Rectal smooth muscle tissue (tissue), 1 donor: ENCODE measurements around the gene MRGPRG.

ENCODE experiments used
- H3K27ac ChIP-seq: one replicate; pipeline ENCODE4 v1.7.0; 2013; ENCODE audit warnings: low read depth, low read length, inconsistent platforms
- H3K27me3 ChIP-seq: one replicate; pipeline ENCODE4 v1.7.0; 2013; ENCODE audit warnings: low read length; ENCODE audit not compliant: control insufficient read depth, insufficient read depth
- H3K36me3 ChIP-seq: one replicate; pipeline ENCODE4 v1.7.0; 2013; ENCODE audit warnings: low read length; ENCODE audit not compliant: control insufficient read depth, insufficient read depth
- H3K4me1 ChIP-seq: one replicate; pipeline ENCODE4 v1.7.0; 2013; ENCODE audit warnings: low read length; ENCODE audit not compliant: control insufficient read depth, insufficient read depth
- H3K4me3 ChIP-seq: one replicate; pipeline ENCODE4 v1.7.0; 2013; ENCODE audit warnings: low read length
- H3K9ac ChIP-seq: one replicate; pipeline ENCODE4 v1.7.0; 2013; ENCODE audit warnings: low read length

The MRGPRG gene

GRCh38 chr11:3201112-3201581, 17.5 kb downstream of the MRGPRG start:
- Histone ChIP-seq H3K4me3 (no peak overlapping the region), H3K27ac (no peak overlapping the region), H3K9ac (no peak overlapping the region), H3K4me1 (no peaks in the 10 kb centered on the region), H3K27me3 (peaks cover 15% of the 10 kb centered on the region), H3K36me3 (no peaks in the 10 kb centered on the region)

- no peaks in the 10 kb centered on the region for H3K36me3 ChIP-seq
- no peaks in the 10 kb centered on the region for H3K4me1 ChIP-seq
- no peak overlapping the region for H3K27ac ChIP-seq
- H3K4me3 ChIP-seq: no peak overlapping the region
- H3K9ac ChIP-seq: no peak overlapping the region
- H3K27me3 ChIP-seq: peaks cover 15% of the 10 kb centered on the region
Measured at GRCh38 chr11:3200388-3201111, 18.1 kb downstream of the MRGPRG start.

GRCh38 chr11:3199537-3200295, 18.9 kb downstream of the MRGPRG start:
- Histone ChIP-seq H3K27me3 (peaks cover 15% of the 10 kb centered on the region), H3K9ac (no peak overlapping the region), H3K4me3 (no peak overlapping the region), H3K4me1 (no peaks in the 10 kb centered on the region), H3K27ac (no peak overlapping the region), H3K36me3 (no peaks in the 10 kb centered on the region)

- Histone ChIP-seq H3K27ac (no peak overlapping the region), H3K4me1 (no peaks in the 10 kb centered on the region), H3K27me3 (peaks cover 15% of the 10 kb centered on the region), H3K9ac (no peak overlapping the region), H3K4me3 (no peak overlapping the region), H3K36me3 (no peaks in the 10 kb centered on the region)
Measured at GRCh38 chr11:3198815-3199214, 19.8 kb downstream of the MRGPRG start.

GRCh38 chr11:3197878-3198528, 20.6 kb downstream of the MRGPRG start:
- no peak overlapping the region for H3K27ac ChIP-seq
- peaks cover 13% of the 10 kb centered on the region for H3K27me3 ChIP-seq
- H3K4me1 ChIP-seq: no peaks in the 10 kb centered on the region
- no peak overlapping the region for H3K4me3 ChIP-seq
- no peak overlapping the region for H3K9ac ChIP-seq
- no peaks in the 10 kb centered on the region for H3K36me3 ChIP-seq

GRCh38 chr11:3197044-3197695, 21.4 kb downstream of the MRGPRG start:
- Histone ChIP-seq H3K27me3 (peaks cover 8% of the 10 kb centered on the region), H3K36me3 (no peaks in the 10 kb centered on the region), H3K9ac (no peak overlapping the region), H3K4me3 (no peak overlapping the region), H3K27ac (no peak overlapping the region), H3K4me1 (no peaks in the 10 kb centered on the region)

GRCh38 chr11:3196161-3197043, 22.2 kb downstream of the MRGPRG start:
- Histone ChIP-seq H3K4me3 (no peak overlapping the region), H3K27ac (no peak overlapping the region), H3K27me3 (peaks cover 8% of the 10 kb centered on the region), H3K4me1 (no peaks in the 10 kb centered on the region), H3K9ac (no peak overlapping the region), H3K36me3 (no peaks in the 10 kb centered on the region)

- no peaks in the 10 kb centered on the region for H3K4me1 ChIP-seq
- H3K27me3 ChIP-seq: peaks cover 5% of the 10 kb centered on the region
- H3K27ac ChIP-seq: no peak overlapping the region
- no peak overlapping the region for H3K4me3 ChIP-seq
- no peak overlapping the region for H3K9ac ChIP-seq
- no peaks in the 10 kb centered on the region for H3K36me3 ChIP-seq
Measured at GRCh38 chr11:3195251-3196160, 23.1 kb downstream of the MRGPRG start.

- Histone ChIP-seq H3K4me3 (no peak overlapping the region), H3K27me3 (no peaks in the 10 kb centered on the region), H3K9ac (no peak overlapping the region), H3K36me3 (no peaks in the 10 kb centered on the region), H3K4me1 (no peaks in the 10 kb centered on the region), H3K27ac (no peak overlapping the region)
Measured at GRCh38 chr11:3194016-3194816, 24.4 kb downstream of the MRGPRG start.

GRCh38 chr11:3193373-3194015, 25.1 kb downstream of the MRGPRG start:
- H3K4me1 ChIP-seq: no peaks in the 10 kb centered on the region
- no peaks in the 10 kb centered on the region for H3K36me3 ChIP-seq
- no peak overlapping the region for H3K27ac ChIP-seq
- H3K27me3 ChIP-seq: no peaks in the 10 kb centered on the region
- no peak overlapping the region for H3K9ac ChIP-seq
- no peak overlapping the region for H3K4me3 ChIP-seq
